HG03095 (cell line): ENCODE results near the gene TNIK.

Experiments used
- ATAC-seq: cut with Tn5 transposase; IDR thresholded peaks from one replicate; pipeline ENCODE4 v1.9.1; 2021; ENCODE audit warnings: moderate library complexity; ENCODE audit not compliant: unreplicated experiment

The TNIK gene

DNA sequence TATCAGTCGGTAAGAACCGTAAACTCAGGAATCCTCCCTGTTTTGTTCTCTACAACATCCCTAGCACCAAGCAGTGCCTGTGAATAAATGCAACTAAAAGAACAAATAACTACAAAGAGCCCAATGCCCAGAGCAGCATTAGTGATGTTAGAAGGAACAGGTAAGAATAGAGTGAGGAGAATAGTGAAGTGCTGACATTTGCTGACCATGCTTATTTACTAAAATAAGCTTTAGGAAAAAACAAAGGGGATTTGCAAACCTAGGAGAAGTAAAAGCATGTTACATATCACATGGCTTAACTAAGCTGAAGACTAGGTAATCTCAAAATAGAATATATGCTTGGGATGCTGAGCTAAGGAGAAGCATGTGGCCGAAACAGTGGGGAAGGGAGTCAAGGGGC lies 247.6 kb downstream of the TNIK start:
- no peak for ATAC-seq

DNA sequence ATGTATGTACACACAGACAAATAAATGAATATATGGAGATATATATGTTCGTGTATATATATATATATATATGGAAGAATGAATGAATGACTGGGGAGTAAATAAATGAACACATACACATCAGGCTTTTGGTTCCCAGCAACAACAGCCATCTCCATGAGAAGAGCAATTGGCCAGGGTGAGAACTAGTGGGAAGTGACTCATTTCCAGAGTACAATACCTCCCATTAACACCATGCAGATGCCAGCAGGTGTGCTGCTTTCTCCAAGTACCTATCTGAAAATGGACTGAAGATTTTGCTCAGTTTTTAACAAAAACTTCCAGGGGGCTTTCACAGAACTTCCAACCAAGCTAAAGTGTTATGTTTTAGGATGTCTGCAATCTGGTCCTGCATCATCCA lies 253.9 kb downstream of the TNIK start:
- peak; percentile 66 for ATAC-seq

DNA sequence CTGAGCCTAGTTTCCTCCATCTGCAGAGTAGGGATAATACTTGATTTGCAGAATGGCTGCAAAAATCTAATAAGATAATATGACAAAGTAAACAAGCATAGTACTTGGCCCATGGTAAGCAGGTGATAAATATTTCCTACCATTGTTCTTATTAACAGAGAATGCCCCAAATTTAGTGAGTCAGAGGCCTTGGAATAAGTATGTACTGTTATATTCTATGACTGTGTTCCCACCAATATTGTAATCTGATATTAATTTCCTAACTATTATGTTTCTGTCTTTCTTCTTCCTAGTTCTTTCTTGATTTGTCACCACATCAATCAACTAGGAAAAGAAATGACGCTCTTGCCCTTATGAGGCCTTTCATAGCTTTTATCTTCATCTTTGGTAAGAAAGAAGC lies 255.3 kb downstream of the TNIK start:
- ATAC-seq: no peak

GRCh38 chr3:171201825-171202224 lies 258.4 kb downstream of the TNIK start:
- no peak for ATAC-seq

DNA sequence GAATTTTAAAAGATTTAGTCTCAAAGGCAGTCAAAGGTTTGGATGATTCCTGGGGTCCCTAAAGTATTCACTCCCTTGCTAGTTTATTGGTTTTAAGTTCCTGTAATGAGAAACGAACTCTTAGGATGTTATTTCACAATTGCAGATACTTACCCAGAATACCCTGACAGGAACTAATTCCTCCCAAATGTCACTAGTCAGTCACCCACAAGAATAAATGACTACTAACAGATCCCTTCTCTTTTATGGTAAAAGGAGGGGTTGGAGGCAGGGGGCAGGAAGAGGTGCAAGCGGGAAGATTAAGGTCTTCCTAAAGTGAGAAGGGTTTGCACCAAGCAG lies 259.5 kb downstream of the TNIK start:
- no peak for ATAC-seq

DNA sequence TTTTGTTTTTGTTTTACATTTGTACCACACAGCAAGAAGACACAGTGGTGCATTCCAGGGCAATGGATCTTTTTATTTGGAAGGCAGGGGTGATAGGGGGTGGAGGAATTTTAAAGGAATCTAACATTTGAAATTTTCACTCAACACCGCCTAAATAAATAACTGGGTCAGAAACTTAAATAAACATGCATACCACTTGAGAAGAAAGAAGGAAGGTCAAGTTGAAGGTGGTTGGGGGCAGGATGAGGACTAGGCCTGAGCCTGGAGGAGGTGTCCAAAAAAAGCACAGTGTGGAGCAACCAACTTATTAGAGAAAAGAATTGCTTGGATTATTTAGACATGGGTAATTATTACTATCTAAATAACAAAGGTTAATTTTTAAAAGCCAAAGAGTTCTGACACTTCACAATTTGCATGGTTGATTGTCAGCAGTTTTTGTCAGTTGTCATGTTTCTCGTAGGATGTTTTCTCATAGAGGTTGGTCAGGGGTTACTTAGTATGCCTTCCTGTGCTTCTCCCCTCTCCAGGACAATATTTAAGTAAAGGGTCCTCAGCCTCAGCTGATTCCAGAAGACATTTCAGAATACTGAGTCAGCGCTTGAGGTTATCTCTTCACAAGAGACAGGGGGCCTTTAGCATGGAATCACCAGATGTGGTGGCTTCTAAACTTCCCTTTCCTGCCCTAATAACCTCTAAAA lies 260.0 kb downstream of the TNIK start:
- ATAC-seq: no peak

GRCh38 chr3:171199473-171199829 lies 260.8 kb downstream of the TNIK start:
- ATAC-seq: no peak

- ATAC-seq: no peak
These were observed 261.3 kb downstream of the TNIK start for GRCh38 chr3:171198781-171199472.

DNA sequence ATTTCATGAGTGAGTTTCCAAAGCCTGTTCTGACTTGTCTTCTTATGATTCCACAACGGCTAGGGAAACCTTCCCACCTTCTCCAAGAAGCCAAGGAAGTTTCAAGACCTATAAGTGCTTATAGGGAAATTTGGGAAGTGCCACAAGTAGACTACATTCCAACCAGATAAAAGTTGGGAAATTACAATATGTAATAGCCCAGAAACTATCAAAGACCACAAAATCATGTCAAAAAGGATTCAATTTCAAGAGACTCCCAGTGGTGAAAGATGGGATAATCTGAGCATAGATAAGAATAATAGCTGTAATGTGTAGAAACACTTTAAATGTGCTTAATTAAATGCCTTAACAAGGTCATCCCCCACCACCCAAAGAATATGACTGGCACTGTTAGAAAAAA lies 264.5 kb downstream of the TNIK start:
- no peak for ATAC-seq

- ATAC-seq: no peak
These were observed 265.2 kb downstream of the TNIK start for GRCh38 chr3:171194965-171195364.

GRCh38 chr3:171193693-171194092 lies 266.5 kb downstream of the TNIK start:
- no peak for ATAC-seq

GRCh38 chr3:171192176-171192854 lies 267.9 kb downstream of the TNIK start:
- no peak for ATAC-seq

GRCh38 chr3:171190668-171191067 lies 269.5 kb downstream of the TNIK start:
- ATAC-seq: no peak

DNA sequence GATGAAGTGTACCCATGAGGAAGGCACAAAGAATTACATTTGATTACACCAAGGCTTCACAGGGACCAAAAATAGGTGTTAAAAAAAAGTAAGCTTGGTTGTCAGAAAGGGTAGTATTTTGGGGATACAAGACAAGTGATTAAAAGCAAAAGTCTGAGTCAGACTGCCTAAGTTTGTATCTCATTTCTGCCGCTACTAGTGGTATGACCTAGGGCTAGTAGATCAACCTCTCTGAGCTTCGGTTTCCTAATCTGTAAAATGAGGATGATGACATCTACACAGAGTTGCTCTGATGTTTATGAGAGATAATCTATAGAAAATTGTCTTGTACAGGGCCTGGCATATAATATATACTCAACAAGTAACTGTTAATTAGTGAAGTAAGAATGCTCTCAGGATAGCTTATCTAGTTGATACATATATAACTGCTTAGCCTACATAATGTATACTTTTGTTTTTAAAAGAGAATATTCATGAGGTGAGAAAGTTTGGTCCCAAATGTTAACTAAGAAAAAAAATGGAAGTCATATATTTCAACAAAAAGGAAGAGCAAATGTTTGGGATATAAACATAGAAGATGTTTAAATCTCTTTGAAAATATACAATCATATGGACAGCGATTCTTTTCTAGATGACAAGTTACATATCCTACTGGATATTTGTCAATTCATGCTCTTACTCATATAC lies 270.7 kb downstream of the TNIK start:
- ATAC-seq: no peak

DNA sequence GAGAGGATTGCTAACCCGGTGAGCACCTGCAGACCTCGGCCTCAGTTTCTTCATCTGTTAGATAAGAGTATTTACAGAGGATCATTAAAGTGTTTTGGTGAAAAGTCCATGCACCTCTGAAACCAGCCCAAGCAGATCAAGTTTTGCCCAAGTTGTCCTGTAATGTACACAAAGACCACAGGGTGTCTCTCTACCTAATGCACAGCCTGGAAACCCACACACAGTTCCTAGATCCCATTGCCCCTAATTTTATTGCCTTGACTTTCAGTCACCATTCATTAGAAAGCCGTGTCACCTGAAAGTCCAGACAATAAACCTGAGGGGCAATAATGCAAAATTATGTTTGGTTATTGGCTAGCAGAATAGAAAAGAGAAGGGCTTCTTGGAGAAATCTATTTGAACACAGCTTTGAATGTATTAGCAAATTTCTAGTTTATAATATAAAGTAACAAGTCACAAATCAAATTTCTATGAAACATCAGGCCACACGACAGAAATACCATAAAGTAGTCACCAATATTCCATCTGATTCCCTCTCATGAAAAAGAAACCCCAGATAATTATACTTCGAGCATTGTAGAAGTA lies 272.4 kb downstream of the TNIK start:
- ATAC-seq: peak; percentile 36

DNA sequence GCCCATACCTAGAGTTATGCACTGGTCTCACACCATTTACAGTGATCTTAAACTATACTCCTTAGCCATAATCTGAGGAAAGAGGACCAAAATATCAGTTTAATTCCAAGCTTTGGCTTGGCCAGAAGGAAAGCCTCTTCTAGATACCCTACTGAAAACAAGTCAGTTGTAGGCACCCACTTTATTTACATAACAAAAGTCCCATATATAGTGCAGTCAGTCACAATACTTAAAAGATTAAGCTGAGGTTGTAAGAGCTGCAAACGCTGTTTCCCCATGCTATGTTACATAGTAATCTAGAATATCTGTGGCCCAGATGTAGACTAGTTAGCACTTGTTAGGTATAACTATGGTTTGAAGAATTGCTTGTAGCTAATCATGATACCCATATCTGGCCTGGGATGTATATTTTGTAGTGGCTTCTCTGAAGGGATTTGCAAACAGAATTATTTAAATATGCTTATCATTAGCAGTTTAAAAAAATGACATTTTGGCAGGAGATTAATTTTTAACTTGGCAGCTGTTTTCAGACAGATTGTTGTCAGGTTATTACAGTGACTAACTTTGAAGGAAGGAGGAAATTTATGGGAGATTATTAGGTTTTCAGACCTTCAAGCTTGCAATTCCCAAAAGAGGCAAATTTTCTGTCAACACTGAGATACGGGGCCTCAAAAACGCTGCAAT lies 273.2 kb downstream of the TNIK start:
- ATAC-seq: no peak

DNA sequence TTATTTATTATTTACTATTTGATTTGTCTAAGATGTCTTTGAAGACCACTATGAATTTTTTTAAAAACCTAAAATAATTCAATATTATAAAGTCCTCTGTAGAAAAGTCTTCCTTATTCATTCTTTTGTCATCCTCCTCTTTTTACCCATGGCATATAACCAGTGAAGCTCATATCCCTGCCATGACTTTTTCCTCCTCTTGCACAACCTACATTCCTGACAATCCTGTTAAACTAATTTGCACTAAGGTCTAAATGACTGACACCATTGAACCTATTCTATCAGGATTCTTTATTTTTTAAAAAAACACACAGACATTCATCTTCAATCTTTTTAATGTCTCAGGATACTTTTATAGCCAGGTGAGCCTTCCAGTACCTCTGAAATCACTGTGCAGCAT lies 273.8 kb downstream of the TNIK start:
- ATAC-seq: no peak

GRCh38 chr3:171185959-171186358 lies 274.2 kb downstream of the TNIK start:
- no peak for ATAC-seq

DNA sequence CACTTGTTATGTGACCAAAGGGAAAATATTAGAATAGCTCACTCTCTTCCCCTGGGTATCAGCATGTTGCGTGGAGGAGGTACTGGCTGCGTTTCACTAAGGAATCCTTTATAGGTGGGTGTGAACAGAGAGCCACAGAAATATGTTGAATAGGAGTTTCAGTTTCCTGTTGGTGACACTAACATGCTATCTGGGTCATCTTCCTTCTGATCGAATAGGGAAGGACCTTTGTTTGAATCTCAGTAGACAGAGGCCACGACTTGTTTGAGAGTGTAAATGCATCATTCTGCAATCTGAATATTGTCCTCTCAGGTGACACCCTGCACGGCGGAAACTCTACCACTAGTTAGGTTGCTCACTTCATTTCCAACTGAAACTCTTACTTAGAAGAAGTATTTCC lies 275.8 kb downstream of the TNIK start:
- ATAC-seq: peak; percentile 75

DNA sequence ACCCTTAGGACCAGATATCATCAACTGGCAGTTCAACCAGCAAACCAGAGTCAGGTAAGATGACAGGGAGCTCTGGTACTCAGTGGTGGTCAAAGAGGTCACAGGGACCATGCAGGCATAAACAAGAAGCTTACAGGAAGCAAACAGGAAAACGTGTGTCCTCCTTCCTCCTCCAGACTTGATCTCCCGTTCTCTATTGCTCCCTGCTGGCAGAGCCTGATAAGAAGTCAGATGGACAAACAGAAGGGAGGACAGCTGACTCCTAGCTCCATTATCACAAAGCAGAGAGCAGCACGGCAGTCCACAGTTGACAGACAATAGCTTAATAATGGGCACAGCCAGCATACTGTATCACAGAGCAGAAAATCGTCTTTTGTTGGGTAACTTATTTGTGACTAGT lies 277.2 kb downstream of the TNIK start:
- no peak for ATAC-seq
